Prostate gland (tissue), 2 donors: Measurements from ENCODE around the gene APOBEC3H. TPM values are rescaled to one million over a fixed set of nuclear protein-coding genes. Genes with fewer than 3 reads are reported as not detected.

ENCODE experiments used
- DNase-seq: peaks from one replicate; pipeline ENCODE4 v3.0.0-alpha.2; 2019; ENCODE audit warnings: low spot score
- H3K27ac ChIP-seq, 2 donors: fragments of 200-600 bp; sonication (generic); 2 replicates each; pipeline ENCODE4 v1.5.1; 2017 to 2019
- H3K27me3 ChIP-seq: fragments of 200-600 bp; sonication (generic); replicated peaks from 2 replicates; pipeline ENCODE4 v1.5.1; 2019; ENCODE audit not compliant: insufficient read depth
- H3K36me3 ChIP-seq, 2 donors: fragments of 200-600 bp; sonication (generic); 1 replicate in 1 of 2; 2 replicates in 1 of 2; pipeline versions ENCODE4 v1.5.1 to v1.8.1; 2017 to 2019
- H3K4me1 ChIP-seq: fragments of 200-600 bp; sonication (generic); replicated peaks from 2 replicates; pipeline ENCODE4 v1.5.1; 2019
- H3K4me3 ChIP-seq, 2 donors: fragments of 200-600 bp; sonication (generic); 2 replicates each; pipeline ENCODE4 v1.5.1; 2017 to 2019
- H3K9me3 ChIP-seq: fragments of 200-600 bp; sonication (generic); 2 replicates; pipeline ENCODE4 v1.5.1; 2017
- CTCF ChIP-seq, 4 experiments: fragments of 200-600 bp in 2 of 4; fragments of 450-650 bp in 2 of 4; sonication (generic) in 2 of 4; IDR thresholded peaks; 1 replicate in 3 of 4; 2 replicates in 1 of 4; pipeline ENCODE4 v1.5.1; 2016 to 2019; ENCODE audit warnings: antibody characterized with exemption in 4 of 4, mild to moderate bottlenecking in 2 of 4, moderate library complexity in 2 of 4
- POLR2A ChIP-seq: fragments of 450-650 bp; IDR thresholded peaks from one replicate; pipeline ENCODE4 v1.6.1; 2016; ENCODE audit warnings: antibody characterized with exemption, mild to moderate bottlenecking
- POLR2AphosphoS5 ChIP-seq: sonication (generic); formaldehyde crosslinking; IDR thresholded peaks from one replicate; pipeline ENCODE4 v1.6.1; 2017; ENCODE audit warnings: antibody characterized with exemption
- whole genome bisulfite sequencing: methylation state at CpG from one replicate; pipeline ENCODE4 v1.1.5; 2018; 5-methylcytosine and 5-hydroxymethylcytosine counted together
- intact Hi-C: fragments of 100-400 bp; cut with DNase I; formaldehyde crosslinking; loops from one replicate; pipeline ENCODE4 v1.14.2; 2022
- total RNA-seq, 2 donors: library from RNA; depleted of rRNA; stranded (reverse); fragments of >200 nt; gene quantifications; one replicate each; pipeline ENCODE4 v1.1.0, GENCODE V29; 2016

APOBEC3H gene
- total RNA-seq, 2 donors from 2014 or later, result 4.1 TPM; not detected in 1

GRCh38 chr22:39108487-39108886 lies 11.4 kb downstream of the APOBEC3H start:
- Histone ChIP-seq H3K4me3 (no peak overlapping the region), H3K27me3 (no peaks in the 10 kb centered on the region), H3K4me1 (no peaks in the 10 kb centered on the region), H3K9me3 (no peaks in the 10 kb centered on the region), H3K36me3 (no peaks in the 10 kb centered on the region), H3K27ac (no peak overlapping the region)
- intact Hi-C loops, result no loop called here
- no peak for DNase-seq
- TF ChIP-seq POLR2A, result no peak
- TF ChIP-seq CTCF (IDR thresholded peaks at IDR 0.05), result no peak
- no peak for TF ChIP-seq POLR2AphosphoS5
- 91% methylated on average over 4 of the region's 4 CpGs for WGBS

- Histone ChIP-seq H3K27me3 (no peaks in the 10 kb centered on the region), H3K36me3 (no peaks in the 10 kb centered on the region), H3K4me3 (no peak overlapping the region), H3K4me1 (no peaks in the 10 kb centered on the region), H3K27ac (no peak overlapping the region), H3K9me3 (no peaks in the 10 kb centered on the region)
- intact Hi-C loops, result no loop called here
- 75% methylated on average over 9 of the region's 9 CpGs for WGBS
- DNase-seq, result no peak
- TF ChIP-seq POLR2A (no peak), POLR2AphosphoS5 (no peak), CTCF (IDR thresholded peaks at IDR 0.05) (no peak)
These were observed 12.3 kb downstream of the APOBEC3H start for GRCh38 chr22:39109361-39109760.

- no peaks in the 10 kb centered on the region for H3K27me3 ChIP-seq
- H3K27ac ChIP-seq, result no peak overlapping the region
- intact Hi-C loops, result no loop called here
These were observed 13.9 kb downstream of the APOBEC3H start for GRCh38 chr22:39110631-39111561.

GRCh38 chr22:39114112-39114511 lies 17.1 kb downstream of the APOBEC3H start:
- Histone ChIP-seq H3K4me1 (no peaks in the 10 kb centered on the region), H3K4me3 (no peak overlapping the region), H3K36me3 (no peaks in the 10 kb centered on the region), H3K9me3 (no peaks in the 10 kb centered on the region), H3K27me3 (no peaks in the 10 kb centered on the region), H3K27ac (no peak overlapping the region)
- 47% methylated on average over 6 of the region's 6 CpGs for WGBS
- DNase-seq, result no peak
- intact Hi-C loops, result no loop called here
- TF ChIP-seq POLR2A, result no peak
- no peak for TF ChIP-seq CTCF (IDR thresholded peaks at IDR 0.05)
- no peak for TF ChIP-seq POLR2AphosphoS5

More at GRCh38 chr22:39110631-39111561, 13.9 kb downstream of the APOBEC3H start:
- WGBS, result 60% methylated on average over 15 of the region's 15 CpGs
- Histone ChIP-seq H3K4me3 (no peak overlapping the region), H3K36me3 (no peaks in the 10 kb centered on the region), H3K4me1 (no peaks in the 10 kb centered on the region), H3K9me3 (no peaks in the 10 kb centered on the region)
- TF ChIP-seq POLR2A, result no peak
- TF ChIP-seq POLR2AphosphoS5, result no peak
- TF ChIP-seq CTCF (IDR thresholded peaks at IDR 0.05), result no peak
- no peak for DNase-seq

GRCh38 chr22:39115570-39115969 lies 18.5 kb downstream of the APOBEC3H start:
- Histone ChIP-seq H3K4me3 (no peak overlapping the region), H3K27me3 (no peaks in the 10 kb centered on the region), H3K27ac (no peak overlapping the region), H3K36me3 (no peaks in the 10 kb centered on the region), H3K4me1 (no peaks in the 10 kb centered on the region), H3K9me3 (no peaks in the 10 kb centered on the region)
- no peak for DNase-seq
- WGBS, result 91% methylated on average over 2 of the region's 2 CpGs
- intact Hi-C loops, result no loop called here
- TF ChIP-seq POLR2AphosphoS5, result no peak
- no peak for TF ChIP-seq POLR2A
- no peak for TF ChIP-seq CTCF (IDR thresholded peaks at IDR 0.05)
